Activated CD8-positive, alpha-beta memory T cell treated with anti-CD3 and anti-CD28 coated beads, Interleukin-2, amount 10 ng/mL, durations not matched to agents 7 days and 5 days (primary cell): Measurements from ENCODE around the gene SLIT3. TPM values are rescaled to one million over a fixed set of nuclear protein-coding genes. Genes with fewer than 3 reads are reported as not detected.

Experiments
- ATAC-seq: fragments of 150-1000 bp; cut with Tn5 transposase; one replicate; pipeline ENCODE4 v1.10.0; 2021; ENCODE audit warnings: moderate library complexity
- CTCF ChIA-PET: fragments of 350-600 bp; sonication (Branson Sonifier 250); formaldehyde crosslinking; loops from one replicate; lab custom pipeline; 2021; ENCODE audit warnings: antibody characterized with exemption; lab: Charles Lee
- DNase-seq: peaks from one replicate; pipeline ENCODE4 v3.0.0-alpha.2; 2020
- H3K27ac Mint-ChIP-seq: one replicate; pipeline ENCODE4 v1.8.0; 2021; ENCODE audit warnings: mild to moderate bottlenecking, mixed read lengths
- H3K27me3 Mint-ChIP-seq: one replicate; pipeline ENCODE4 v1.8.0; 2021; ENCODE audit warnings: mixed read lengths
- H3K36me3 Mint-ChIP-seq: one replicate; pipeline ENCODE4 v1.8.0; 2021; ENCODE audit warnings: mild to moderate bottlenecking, mixed read lengths
- H3K4me1 Mint-ChIP-seq: one replicate; pipeline ENCODE4 v1.8.0; 2021; ENCODE audit warnings: mixed read lengths
- H3K4me3 Mint-ChIP-seq: one replicate; pipeline ENCODE4 v1.8.0; 2021; ENCODE audit warnings: mild to moderate bottlenecking, moderate library complexity, mixed read lengths
- H3K9me3 Mint-ChIP-seq: one replicate; pipeline ENCODE4 v1.8.0; 2022; ENCODE audit warnings: low read depth, mixed read lengths
- total RNA-seq, 2 experiments: library from RNA; stranded (reverse); gene quantifications; one replicate each; pipeline ENCODE4 v1.2.3, GENCODE V29; 2021

SLIT3 gene
- total RNA-seq, 2 experiments from 2014 or later, result 0.09 TPM; not detected in 1

DNA sequence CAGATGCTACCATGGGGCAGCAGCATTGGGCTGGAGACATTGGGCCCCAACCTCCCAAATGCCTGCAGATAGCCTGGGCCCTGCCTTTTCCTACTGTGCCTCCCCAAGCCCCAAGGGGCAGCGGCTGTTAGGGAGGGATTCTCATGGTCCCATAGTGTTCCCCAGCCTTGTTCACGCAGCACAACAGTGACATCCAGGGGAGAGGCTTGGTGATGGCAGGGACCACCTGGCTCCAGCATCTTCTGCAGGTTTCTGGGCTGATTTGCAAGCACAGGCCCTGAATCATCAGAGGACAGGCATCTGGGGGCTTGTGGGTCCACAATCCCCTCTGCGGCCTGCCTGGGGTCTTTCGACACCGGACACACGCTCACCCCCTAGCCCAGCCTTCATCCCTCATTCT, 354.6 kb downstream of the SLIT3 start:
- CTCF ChIA-PET, result no interaction called here
- ATAC-seq, result no peak

DNA sequence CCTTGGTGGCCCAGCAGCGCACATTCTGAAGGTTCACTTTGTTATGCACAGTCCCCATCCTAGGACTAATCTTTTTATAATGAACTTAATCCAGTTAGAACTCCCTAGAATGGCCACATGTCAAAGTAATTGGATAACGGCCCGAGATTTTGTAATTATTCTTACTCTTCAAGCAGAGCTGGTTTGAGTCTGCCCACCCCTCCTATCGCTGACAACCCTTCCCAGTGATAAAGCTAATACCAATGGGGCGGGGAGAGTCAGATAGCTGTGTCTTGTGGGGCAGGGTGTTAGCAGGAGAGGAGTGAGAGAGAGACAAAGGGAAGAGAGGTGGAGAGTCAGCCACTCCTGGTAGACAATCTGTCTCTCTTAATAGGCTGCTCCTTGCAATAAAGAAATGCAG, 356.9 kb downstream of the SLIT3 start:
- Mint-ChIP-seq H3K36me3 (no peaks in the 10 kb centered on the region), H3K4me1 (no peaks in the 10 kb centered on the region), H3K9me3 (no peaks in the 10 kb centered on the region), H3K4me3 (no peak overlapping the region), H3K27ac (no peak overlapping the region), H3K27me3 (peaks cover 2% of the 10 kb centered on the region)
- no peak for DNase-seq
- CTCF ChIA-PET, result no interaction called here
- no peak for ATAC-seq

More for the DNA sequence above, 354.6 kb downstream of the SLIT3 start:
- H3K36me3 Mint-ChIP-seq, result no peaks in the 10 kb centered on the region
- H3K4me3 Mint-ChIP-seq, result no peak overlapping the region
- H3K9me3 Mint-ChIP-seq, result no peaks in the 10 kb centered on the region
- no peak for DNase-seq
- peaks cover 2% of the 10 kb centered on the region for H3K4me1 Mint-ChIP-seq
- H3K27ac Mint-ChIP-seq, result no peak overlapping the region
- H3K27me3 Mint-ChIP-seq, result no peaks in the 10 kb centered on the region

DNA sequence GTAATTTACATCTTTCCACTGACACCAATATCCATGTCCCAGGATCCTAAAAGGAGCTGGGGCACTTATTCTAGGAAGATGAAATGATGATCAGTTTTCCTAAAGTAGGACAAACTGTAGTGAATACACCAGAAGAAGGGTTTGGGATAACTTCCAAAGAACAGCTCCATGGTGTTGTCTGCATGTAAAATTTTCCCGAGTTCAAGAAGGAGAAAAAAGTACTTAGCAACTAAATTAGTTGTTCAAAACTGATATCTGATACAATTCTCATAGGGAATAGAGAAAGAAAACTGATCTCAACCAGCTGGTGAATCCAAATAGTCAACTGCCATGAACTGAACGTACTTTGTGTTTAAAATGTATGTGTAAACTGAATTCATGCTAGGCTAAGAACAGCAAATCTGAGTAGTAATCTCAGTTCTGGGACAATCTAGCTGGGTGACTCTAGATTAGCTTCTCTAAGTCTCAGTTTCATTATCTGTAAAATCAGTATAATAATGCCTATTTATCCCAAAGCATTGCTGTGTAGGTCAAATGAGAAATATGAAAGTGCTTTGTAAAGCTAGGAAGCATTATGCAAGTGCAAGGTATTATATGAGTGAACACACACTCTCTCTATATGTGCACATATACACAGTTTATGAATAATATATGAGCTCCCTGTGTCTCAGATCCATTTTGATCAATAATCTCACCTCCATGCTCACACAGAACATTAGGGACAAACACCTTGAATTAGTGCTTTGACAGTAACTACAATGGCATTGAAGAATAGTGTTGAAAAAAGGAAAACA, 357.7 kb downstream of the SLIT3 start:
- H3K36me3 Mint-ChIP-seq, result no peaks in the 10 kb centered on the region
- no peaks in the 10 kb centered on the region for H3K4me1 Mint-ChIP-seq
- ATAC-seq (no peak), DNase-seq (no peak)
- H3K27ac Mint-ChIP-seq, result no peak overlapping the region
- CTCF ChIA-PET, result interaction anchor here (0.6 kb wide), 1 partner anchor 21 kb away, joined by 3 read pairs; no protein-coding TSS in a partner anchor
- no peak overlapping the region for H3K4me3 Mint-ChIP-seq
- H3K27me3 Mint-ChIP-seq, result peaks cover 2% of the 10 kb centered on the region
- H3K9me3 Mint-ChIP-seq, result no peaks in the 10 kb centered on the region

DNA sequence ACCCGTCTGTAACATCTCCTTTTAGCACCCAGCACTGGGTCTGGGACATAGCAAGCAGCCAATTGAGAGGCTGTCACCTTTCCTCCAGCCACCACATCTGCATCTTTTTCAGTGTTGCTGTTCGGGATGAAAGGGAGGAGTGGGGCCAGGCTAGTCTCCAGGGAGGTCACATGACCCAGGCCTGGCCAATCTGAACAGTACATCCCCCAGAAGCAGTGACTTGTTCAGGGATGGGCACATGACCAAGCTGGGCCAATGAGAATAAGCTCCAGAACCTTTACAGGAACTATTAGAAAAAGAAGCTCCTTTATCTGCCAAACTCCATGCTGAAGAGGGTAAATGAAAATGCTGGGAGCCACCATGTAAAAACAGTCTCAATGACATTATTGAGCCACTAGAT, 359.0 kb downstream of the SLIT3 start:
- H3K27me3 Mint-ChIP-seq, result peaks cover 2% of the 10 kb centered on the region
- DNase-seq (no peak), ATAC-seq (no peak)
- H3K27ac Mint-ChIP-seq, result no peak overlapping the region
- no peaks in the 10 kb centered on the region for H3K36me3 Mint-ChIP-seq
- no peaks in the 10 kb centered on the region for H3K4me1 Mint-ChIP-seq
- H3K4me3 Mint-ChIP-seq, result no peak overlapping the region
- H3K9me3 Mint-ChIP-seq, result no peaks in the 10 kb centered on the region
- CTCF ChIA-PET, result interaction anchor here (1.0 kb wide), 1 partner anchor 12 kb away, joined by 4 read pairs; no protein-coding TSS in a partner anchor

DNA sequence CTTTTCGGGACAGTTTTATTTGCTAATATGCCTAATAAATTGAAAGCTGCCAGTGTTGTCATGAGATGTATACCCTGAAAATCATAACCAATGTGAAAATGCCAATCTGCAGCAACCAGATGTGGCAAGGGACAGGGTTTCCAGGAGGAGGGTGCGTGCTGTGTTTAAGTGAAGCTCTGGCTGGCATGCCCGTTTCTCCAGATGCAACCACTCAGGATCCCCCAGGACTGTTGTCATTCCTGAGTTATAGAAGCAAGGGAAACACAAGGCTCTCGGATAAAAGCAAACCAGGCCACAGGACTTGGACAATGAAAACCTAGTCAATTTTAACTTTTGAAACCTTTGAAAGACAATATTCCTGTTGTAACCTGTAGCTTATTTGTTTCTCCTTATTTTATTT, 360.2 kb downstream of the SLIT3 start:
- Mint-ChIP-seq H3K27ac (no peak overlapping the region), H3K27me3 (peaks cover 2% of the 10 kb centered on the region), H3K9me3 (no peaks in the 10 kb centered on the region), H3K36me3 (no peaks in the 10 kb centered on the region), H3K4me3 (no peak overlapping the region), H3K4me1 (no peaks in the 10 kb centered on the region)
- DNase-seq (no peak), ATAC-seq (no peak)
- CTCF ChIA-PET, result no interaction called here

DNA sequence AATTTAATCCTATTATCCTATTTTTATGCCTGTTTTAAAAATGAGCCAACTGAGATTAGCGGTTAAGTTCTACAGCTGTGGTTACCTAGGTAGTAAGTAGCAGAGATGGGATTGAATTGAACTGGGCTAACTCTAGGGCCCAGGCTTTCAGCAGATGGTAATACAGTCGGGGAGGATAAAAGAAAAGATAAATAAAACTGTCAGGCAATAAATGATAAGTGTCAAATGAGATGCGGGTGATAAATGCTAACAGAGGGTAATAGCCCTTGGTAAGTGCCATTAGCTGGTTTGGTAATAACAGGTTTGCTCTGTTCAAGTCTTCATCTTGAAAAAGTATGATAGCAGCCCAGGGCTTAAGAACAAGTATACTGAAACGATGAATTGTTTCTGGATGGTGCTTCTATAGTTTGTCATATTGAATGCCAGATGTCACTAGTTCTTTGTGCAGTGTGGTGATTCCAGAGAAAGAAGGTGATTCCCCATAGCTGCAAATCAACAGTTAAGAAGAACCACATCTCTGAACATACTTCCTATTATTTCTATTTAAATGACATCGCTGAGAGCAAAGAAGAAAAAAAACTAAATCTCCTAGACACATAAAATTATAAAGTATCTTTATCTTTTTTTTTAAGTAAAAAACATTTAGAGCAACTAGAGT, 360.9 kb downstream of the SLIT3 start:
- Mint-ChIP-seq H3K27ac (no peak overlapping the region), H3K36me3 (no peaks in the 10 kb centered on the region), H3K4me1 (no peaks in the 10 kb centered on the region), H3K27me3 (peaks cover 2% of the 10 kb centered on the region), H3K4me3 (no peak overlapping the region), H3K9me3 (no peaks in the 10 kb centered on the region)
- DNase-seq, result no peak
- no peak for ATAC-seq
- CTCF ChIA-PET, result no interaction called here

DNA sequence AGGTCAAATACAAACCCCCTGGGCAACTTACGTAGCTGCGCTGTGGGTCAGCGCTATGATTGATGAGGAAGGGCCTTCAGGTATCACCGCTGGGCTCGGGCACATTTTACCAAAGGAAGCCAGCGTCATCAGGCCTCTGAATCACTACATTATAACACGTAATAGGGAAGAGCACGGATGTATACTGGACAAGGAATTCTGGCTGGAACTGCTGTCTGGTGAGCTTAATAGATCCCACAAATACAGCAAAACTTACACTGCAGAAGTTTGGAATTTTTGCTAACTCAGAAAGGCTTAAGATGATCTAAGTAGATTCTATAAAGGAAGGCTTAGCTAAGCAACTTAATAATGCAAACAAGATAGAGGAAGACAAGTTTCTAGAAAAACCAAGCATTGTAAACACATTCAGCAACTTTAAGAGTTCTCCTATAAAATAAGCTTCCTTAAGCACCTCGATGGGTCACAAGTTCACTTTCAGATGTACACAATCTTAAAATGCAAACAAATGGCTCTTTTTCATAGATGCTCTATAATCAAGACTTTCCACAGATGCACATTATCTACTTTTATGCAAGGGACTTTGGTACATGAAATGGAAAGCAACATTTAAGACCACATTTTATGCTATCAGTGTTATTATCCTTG, 361.7 kb downstream of the SLIT3 start:
- CTCF ChIA-PET, result no interaction called here

DNA sequence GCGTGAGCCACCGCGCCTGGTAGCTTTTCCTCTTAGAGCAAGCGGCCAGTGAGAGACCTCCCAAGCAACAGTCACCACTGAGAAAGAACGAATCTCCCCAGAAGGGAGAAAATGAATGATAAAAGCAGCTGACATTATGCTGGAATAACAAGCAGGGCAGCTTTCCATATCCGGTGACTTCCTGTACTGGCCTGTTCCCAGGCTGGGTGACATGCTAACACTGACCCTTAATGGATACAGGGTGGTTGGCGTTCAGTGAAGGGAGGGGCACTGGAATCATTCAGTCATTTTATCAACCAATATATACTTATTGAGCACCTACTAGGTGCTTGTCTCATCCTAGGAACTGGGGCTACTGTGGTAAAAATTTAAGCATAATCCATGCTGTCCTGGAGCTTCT, 364.4 kb downstream of the SLIT3 start:
- CTCF ChIA-PET, result no interaction called here
- no peak overlapping the region for H3K27ac Mint-ChIP-seq
- no peaks in the 10 kb centered on the region for H3K36me3 Mint-ChIP-seq
- H3K4me3 Mint-ChIP-seq, result no peak overlapping the region
- H3K27me3 Mint-ChIP-seq, result peaks cover 2% of the 10 kb centered on the region
- ATAC-seq, result no peak
- no peaks in the 10 kb centered on the region for H3K9me3 Mint-ChIP-seq
- no peak for DNase-seq
- H3K4me1 Mint-ChIP-seq, result no peaks in the 10 kb centered on the region

More for the DNA sequence above, 361.7 kb downstream of the SLIT3 start:
- H3K27ac Mint-ChIP-seq, result no peak overlapping the region
- ATAC-seq, result no peak
- peaks cover 2% of the 10 kb centered on the region for H3K27me3 Mint-ChIP-seq
- DNase-seq, result no peak
- no peaks in the 10 kb centered on the region for H3K9me3 Mint-ChIP-seq
- H3K36me3 Mint-ChIP-seq, result no peaks in the 10 kb centered on the region
- H3K4me1 Mint-ChIP-seq, result no peaks in the 10 kb centered on the region
- H3K4me3 Mint-ChIP-seq, result no peak overlapping the region

DNA sequence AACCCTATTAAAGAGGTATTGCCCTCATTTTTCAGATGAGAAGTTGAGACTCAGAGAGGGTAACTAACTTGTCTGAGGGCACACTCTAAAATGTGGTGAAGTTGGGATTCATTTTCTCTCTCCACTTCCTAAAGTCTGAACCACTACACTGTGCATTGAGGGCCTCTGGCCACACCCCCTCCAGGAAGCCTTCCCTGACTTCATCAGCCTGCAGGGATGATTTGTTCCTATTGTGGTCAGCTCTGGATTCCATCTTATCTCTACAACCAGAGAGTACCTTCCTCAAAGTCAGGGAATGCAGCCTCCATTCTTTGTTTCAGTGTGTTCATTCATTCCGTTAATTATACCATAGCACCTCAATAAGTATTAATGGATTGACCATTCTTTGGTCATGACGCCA, 365.8 kb downstream of the SLIT3 start:
- H3K27ac Mint-ChIP-seq, result no peak overlapping the region
- H3K4me3 Mint-ChIP-seq, result no peak overlapping the region
- H3K9me3 Mint-ChIP-seq, result no peaks in the 10 kb centered on the region
- H3K4me1 Mint-ChIP-seq, result no peaks in the 10 kb centered on the region
- ATAC-seq, result no peak
- DNase-seq, result no peak
- CTCF ChIA-PET, result interaction anchor here (0.6 kb wide), 1 partner anchor 100 kb away, joined by 4 read pairs; no protein-coding TSS in a partner anchor
- H3K27me3 Mint-ChIP-seq, result peaks cover 2% of the 10 kb centered on the region
- H3K36me3 Mint-ChIP-seq, result no peaks in the 10 kb centered on the region

DNA sequence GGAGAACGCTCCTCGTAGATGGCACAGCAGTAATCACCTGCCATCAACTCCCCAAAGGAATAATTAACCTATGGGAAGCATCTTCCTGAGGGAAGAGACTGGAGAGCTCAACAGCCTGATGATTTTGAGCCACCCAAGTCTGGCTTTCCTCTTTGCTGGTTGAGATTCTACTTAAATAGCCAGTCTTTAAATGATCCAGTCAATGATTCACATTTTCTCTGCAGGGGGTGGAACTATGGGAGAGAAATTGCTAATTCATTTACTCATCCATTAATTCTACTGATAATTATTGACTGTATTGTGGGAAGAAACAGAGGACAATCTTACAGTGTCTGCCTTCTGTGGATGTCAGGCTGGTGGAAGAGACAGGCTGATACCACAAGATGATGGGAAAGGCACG, 366.8 kb downstream of the SLIT3 start:
- H3K36me3 Mint-ChIP-seq, result no peaks in the 10 kb centered on the region
- H3K27me3 Mint-ChIP-seq, result no peaks in the 10 kb centered on the region
- no peak overlapping the region for H3K27ac Mint-ChIP-seq
- H3K9me3 Mint-ChIP-seq, result no peaks in the 10 kb centered on the region
- H3K4me3 Mint-ChIP-seq, result no peak overlapping the region
- no peaks in the 10 kb centered on the region for H3K4me1 Mint-ChIP-seq
- ATAC-seq, result no peak
- CTCF ChIA-PET, result no interaction called here
- no peak for DNase-seq

DNA sequence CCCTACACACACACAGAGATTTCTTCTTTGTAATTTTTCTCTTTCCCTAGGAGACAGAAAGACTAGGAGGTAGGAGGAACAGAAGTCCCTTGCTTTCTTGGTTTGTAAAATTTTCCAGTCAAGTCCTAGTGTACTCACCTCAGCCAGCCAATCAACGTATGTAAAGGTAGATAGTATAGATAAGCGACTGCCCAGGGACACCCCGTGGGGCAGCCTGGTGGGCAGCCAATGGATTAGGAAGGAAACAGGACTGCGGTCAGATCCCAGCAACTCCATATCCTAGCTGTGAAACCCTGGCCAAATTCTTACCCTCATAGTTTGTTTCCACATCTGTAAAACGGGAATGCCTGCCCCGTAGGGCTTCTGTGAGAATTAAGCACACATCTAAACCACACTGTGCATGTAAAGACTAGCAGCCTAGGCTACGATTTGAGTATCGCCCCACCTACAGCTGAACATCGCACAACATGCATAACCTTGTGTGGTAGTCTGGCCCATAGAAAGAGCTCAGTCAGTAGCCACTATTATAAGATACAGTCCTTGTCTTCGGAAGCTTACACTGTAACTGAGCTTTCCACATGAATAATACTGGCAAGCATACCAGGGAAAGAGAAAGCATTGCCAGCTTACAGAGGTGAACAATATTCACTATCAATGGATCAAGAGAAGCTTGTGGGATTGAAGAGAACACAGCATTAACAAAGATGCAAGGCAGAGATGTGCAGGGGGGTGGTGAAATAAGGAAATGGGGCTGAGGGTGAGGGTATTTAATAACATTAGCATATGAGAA, 368.3 kb downstream of the SLIT3 start:
- Mint-ChIP-seq H3K4me1 (no peaks in the 10 kb centered on the region), H3K36me3 (no peaks in the 10 kb centered on the region), H3K27ac (no peak overlapping the region), H3K4me3 (no peak overlapping the region), H3K9me3 (no peaks in the 10 kb centered on the region), H3K27me3 (no peaks in the 10 kb centered on the region)
- CTCF ChIA-PET, result no interaction called here
- DNase-seq (no peak), ATAC-seq (no peak)

DNA sequence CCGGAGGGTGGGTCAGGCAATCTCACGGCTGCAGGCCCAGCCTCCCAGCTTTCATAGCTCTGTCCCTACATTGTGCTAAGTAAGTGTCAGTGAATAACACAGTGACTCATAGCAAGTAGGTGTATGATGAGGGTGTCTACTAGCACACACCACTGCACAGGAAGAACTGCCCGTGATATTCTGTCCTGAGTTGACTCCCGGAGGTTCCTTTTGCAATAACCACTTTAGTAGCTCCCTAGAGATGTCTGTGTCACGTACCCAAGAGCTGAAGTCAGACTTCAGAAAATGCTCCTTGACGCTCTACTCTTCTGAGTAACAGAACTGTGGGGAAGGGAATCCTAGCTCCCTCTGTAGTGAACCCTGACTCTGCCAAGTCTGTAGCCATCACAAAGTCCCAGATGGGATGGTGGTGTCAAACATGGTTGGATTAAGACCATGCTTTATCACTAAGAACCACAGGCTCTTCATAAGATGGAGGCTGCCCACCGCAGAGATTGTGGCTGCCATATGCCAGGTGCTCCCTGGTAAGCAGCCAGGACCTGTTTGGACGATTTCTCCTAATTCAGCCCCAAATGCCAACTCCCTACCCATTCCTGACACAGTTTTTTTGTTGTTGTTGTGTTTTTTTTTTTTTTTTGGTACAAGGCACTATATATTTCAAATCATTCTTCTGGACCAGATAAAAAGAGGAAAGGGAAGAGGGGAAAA, 369.1 kb downstream of the SLIT3 start:
- DNase-seq, result no peak
- CTCF ChIA-PET, result no interaction called here

More for the DNA sequence above, 369.1 kb downstream of the SLIT3 start:
- no peak overlapping the region for H3K4me3 Mint-ChIP-seq
- ATAC-seq, result no peak
- H3K27ac Mint-ChIP-seq, result no peak overlapping the region
- H3K4me1 Mint-ChIP-seq, result no peaks in the 10 kb centered on the region
- H3K36me3 Mint-ChIP-seq, result no peaks in the 10 kb centered on the region
- H3K9me3 Mint-ChIP-seq, result no peaks in the 10 kb centered on the region
- H3K27me3 Mint-ChIP-seq, result no peaks in the 10 kb centered on the region
